Measurements from ENCODE around the gene SLC30A9. TPM values are rescaled to one million over a fixed set of nuclear protein-coding genes. Genes with fewer than 3 reads are reported as not detected.

The SLC30A9 gene
- total and polyA plus RNA-seq, 2 of the 13 experiments (the other 11 are each of a cell fraction or from before 2014, with no cell fraction given) = 27.5 to 72.8 TPM

- TF ChIP-seq ZNF687 (CRISPR knock-in tag; IDR thresholded peaks at IDR 0.05) (peak; percentile 87), ZNF333 (CRISPR knock-in tag; IDR thresholded peaks at IDR 0.05; ENCODE audit: borderline replicate concordance) (no peak), ZHX1 (CRISPR knock-in tag; IDR thresholded peaks at IDR 0.05; ENCODE audit: low read depth) (peak; percentile 97), THAP7 (CRISPR knock-in tag; IDR thresholded peaks at IDR 0.05) (peak; percentile 46; the same call in 1 of the 2 replicates), HMG20B (CRISPR knock-in tag; conservative IDR thresholded peaks at IDR 0.05) (0 out of 2 replicates have a peak, but pooled peaks have one; percentile 14), ZNF619 (CRISPR knock-in tag; IDR thresholded peaks at IDR 0.05) (0 out of 2 replicates have a peak, but pooled peaks have one; percentile 28), ZNF841 (CRISPR knock-in tag; IDR thresholded peaks at IDR 0.05; ENCODE audit: borderline replicate concordance) (no peak), XRCC5 (optimal IDR thresholded peaks at IDR 0.05; ENCODE audit: low read length) (peak; percentile 50), ZBTB38 (CRISPR knock-in tag; IDR thresholded peaks at IDR 0.05) (peak; percentile 70), MTF2 (CRISPR knock-in tag; IDR thresholded peaks at IDR 0.05; ENCODE audit: borderline replicate concordance) (0 out of 2 replicates have a peak, but pooled peaks have one; percentile 83), ERF (CRISPR knock-in tag; IDR thresholded peaks at IDR 0.05) (peak; percentile 76), ZMAT3 (CRISPR knock-in tag; conservative IDR thresholded peaks at IDR 0.05) (peak; percentile 44; the same call in 1 of the 2 replicates), PPARG (CRISPR knock-in tag; conservative IDR thresholded peaks at IDR 0.05) (0 out of 2 replicates have a peak, but pooled peaks have one; percentile 42), CBX5 (CRISPR knock-in tag; IDR thresholded peaks at IDR 0.05; ENCODE audit: borderline replicate concordance) (peak; percentile 66; the same call in 1 of the 2 replicates), CERS6 (CRISPR knock-in tag; IDR thresholded peaks at IDR 0.05) (no peak), ZNF607 (CRISPR knock-in tag; IDR thresholded peaks at IDR 0.05; ENCODE audit: borderline replicate concordance) (peak; percentile 9; the same call in 1 of the 2 replicates), ZNF770 (CRISPR knock-in tag; IDR thresholded peaks at IDR 0.05) (peak; percentile 73), NR1H2 (CRISPR knock-in tag; IDR thresholded peaks at IDR 0.05; ENCODE audit: borderline replicate concordance, low read depth) (no peak)
These were observed at the start of gene SLC30A9 (continued) for GRCh38 chr4:41990365-41991111.

All from HepG2 (cell line).